ENCODE measurements around the gene AKT1.
A peak's percentile ranks its signal among the peaks of the same experiment; 100 is the strongest.
"Not testable (repeated sequence)": the region's sequence is repeated elsewhere in the genome, so short reads cannot be mapped to it uniquely, and the experiment has no call there.

AKT1 gene

DNA sequence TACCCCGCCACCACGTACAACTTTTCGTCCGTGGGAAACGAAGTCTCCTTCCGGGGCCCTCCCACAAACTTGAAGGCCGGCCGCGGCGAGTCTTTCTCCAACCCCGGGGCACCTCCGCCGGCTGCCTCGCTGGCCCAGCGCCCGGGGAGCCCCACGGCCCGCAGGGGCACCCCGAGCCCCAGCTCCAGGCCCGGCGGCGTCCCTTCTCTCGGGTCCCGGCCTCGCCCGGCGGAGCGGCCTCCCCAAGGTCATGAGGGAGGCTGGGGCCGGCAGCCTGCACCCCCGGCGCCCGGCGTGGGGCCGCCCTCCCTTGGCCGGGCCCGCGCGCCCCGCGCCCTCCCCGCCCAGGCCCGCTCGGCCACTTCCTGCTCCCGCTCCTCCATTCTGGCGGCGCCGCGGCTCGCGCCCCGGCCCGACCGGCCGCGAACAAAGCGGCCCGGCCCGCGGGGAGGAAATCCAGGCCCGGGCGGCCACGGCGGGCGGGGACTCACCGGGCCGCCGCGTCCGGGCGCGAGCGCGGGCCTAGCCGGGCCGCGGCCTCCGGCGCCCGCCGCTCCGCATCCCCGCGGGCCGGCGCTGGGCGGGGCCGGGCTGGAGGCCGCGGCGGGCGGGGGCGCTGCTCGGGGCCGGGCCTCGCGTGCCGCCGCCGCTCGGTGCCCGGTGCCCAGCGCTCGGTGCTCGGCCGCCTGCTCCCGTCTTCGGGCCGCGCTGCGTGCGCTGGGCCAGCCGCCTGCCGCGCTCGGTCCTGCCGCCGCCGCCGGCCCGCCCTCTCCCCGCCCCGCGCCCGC is at the start of gene AKT1:
Gene AKT1, minus strand, starts transcription at position 756 of the 788 bp plus-strand sequence. CDS start 3,105 bp downstream, outside the sequence.
- DNase-seq (ENCODE audit: low read depth in 2 of 2), result peak in 1 of 2 donors; percentile 21

DNA sequence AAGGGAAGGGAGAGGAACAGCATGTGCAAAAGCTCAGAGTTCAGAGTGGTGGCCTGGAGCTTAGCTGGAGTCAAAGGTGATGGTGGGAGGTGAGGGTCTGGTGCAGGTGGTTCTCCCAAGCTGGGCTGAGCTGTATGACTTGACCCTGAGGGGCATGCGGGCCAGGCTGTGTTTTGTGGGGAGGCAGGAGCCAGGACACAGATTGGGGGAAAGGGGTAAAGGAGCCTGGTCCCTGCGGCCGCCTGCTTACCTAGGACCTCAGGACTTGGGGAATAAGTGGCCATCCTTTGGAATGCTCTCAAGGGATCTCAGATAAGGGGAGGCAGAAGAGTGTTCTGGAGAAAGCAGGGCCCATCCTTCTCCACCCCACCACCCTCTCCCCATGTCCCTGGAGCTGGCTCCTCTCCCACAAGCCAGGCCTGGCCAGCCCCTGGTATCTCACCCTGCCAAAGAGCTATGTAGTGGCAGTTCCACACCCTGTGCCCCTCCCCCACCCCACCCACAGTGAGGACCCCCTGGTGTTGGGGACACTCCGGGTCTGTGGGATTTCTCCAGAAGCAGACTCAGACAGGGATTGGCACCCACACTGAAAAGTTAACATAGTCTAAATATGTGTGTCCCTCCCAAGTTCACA is 49.6 kb upstream of the AKT1 start:
- no peak for DNase-seq (ENCODE audit: low read depth in 2 of 2)

DNA sequence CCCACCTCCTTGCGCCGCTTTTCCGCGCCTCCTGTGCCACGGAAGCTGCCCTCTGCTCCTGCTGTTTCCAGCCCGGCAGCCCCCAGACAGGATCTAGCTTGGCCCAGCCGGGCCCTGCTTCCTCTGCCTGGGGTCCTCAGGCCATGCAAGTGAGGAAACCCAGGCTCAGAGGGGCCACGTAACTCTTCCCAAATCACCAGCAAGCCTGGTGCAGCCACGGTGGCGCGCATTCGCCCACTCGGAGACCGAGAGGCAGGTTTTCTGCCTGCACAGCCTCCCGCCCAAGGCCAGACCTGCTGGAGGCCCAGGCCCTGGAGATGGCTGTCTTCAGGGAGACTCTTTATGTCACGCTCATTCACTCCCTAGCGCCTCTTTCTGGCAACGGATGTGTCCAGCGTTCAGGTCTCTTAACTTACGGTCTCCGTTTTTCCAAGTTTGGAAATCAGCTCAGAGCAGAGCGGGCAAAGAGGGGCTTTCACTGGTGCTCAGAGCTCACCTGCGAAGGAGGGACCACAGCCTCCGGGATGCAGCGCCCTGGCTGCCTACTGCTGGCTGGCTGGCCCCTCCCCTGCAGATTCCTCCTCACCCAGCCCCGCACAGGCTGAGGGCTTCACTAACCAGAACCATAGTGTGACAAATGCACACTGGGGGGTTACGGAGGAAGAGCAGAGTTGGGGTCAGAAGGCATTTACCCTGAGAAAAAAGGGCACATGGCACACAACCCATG is 48.9 kb upstream of the AKT1 start:
- no peak for DNase-seq (ENCODE audit: low read depth in 2 of 2)

DNA sequence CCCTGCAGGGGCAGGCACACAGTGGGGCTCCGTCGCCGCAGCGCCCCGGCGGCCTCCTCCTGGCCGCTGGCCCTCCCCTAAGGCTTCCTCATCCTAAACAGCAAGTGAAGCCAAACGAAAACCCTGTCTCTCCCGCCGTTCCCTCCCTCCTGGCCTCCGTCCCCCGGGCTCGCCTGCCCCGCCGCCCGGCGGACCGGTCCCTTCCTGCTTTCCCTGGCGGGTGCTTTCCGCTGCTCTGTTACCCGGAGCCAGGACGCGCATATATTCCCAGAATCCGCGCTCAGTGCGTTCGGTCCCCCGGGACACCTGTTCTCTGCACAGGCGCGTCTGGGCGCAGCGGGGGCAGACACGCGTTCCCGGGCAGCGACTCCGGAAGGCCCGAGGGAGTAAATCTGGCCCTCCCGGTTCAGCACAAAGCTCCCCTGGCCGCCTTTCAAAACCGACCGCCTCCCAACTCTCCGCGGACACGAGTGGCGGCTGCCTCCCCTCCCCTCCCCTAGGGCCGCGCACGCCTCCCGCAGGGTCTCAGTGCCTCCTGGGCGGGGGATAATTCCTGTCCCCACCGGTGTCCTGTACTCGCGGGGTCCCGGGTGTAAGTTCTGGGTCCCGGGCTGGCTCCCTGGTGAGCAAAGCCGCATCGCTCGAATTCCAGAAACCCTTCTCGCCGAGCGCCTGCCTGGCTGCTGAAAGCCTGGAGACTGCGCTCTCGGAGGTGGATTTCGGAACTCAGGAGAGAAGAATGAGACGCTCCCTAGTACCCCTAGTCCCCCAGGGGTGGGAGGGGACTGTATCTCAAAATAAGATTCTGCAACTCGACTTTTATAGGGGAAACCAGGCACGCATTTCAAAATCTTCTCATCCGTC is 48.1 kb upstream of the AKT1 start:
- DNase-seq (ENCODE audit: low read depth in 2 of 2), result no peak

DNA sequence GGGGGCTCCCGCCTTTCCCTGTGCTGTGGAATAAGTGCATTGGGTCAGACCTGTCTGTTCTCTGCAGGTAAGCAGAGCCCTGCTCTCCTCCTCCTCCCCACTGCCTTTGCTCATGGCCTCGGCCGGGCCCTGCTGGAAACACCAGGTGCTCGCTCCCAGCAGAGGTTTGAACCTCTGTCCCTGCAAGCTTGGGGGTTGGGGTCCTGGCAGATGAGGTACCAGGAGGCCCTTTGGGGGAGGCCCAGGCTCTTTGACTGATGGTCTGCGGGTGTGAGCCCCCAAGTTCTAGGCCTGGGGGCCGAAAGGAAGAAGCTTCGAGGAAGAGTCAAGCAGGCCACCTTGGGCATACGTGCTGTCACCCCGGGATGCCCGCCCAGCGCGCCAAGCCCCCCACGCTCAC is 47.5 kb upstream of the AKT1 start:
- DNase-seq (ENCODE audit: low read depth in 2 of 2), result no peak

DNA sequence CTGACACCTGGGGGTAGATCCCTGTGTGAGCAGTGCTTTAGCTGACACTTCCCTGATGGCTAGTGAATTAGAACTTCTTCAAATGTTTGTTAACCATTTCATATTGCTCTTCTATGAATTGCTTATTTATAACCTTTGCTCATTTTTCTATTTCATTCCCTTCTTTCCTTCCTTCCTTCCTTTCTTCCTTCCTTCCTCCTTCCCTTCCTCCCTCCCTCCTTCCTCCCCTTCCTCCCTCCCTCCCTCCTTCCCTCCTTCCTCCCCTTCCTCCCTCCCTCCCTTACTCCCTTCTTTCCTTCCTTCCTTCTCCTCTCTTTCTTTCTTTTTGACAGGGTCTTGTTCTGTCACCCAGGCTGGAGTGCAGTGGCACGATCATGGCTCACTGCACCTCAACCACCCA is 46.2 kb upstream of the AKT1 start:
- DNase-seq (ENCODE audit: low read depth in 2 of 2), result no peak

DNA sequence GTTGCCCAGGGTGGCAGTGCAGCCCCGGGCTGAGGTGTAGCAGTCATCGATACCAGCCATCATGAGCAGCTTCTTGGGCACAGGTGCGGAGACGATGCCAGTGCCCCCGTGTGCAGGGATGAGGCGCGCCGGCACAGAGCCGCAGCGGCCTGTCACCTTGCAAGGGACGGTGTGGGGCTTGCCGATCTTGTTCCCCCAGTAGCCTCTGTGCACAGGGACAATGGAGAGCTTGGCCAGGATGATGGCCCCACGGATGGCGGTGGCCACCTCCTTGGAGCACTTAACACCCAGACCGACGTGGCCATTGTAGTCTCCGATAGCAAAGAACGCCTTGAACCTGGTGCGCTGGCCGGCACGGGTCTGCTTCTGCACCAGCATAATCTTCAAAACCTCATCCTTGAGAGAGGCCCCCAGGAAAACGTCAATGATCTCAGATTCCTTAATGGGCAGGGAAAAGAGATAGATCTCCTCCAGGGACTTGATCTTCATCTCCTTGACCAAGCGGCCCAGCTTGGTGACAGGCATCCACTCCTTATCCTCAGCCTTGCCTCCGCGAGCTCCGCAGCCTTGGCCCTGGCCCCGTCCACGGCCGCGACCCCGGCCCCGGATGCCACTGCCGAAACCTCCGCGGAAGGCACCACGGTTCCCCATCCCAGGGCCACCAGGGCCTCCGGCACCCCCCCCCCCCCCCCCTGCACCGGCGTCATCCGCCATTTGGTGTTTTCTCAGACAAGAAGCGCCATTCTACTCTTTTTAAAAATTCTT is 40.8 kb upstream of the AKT1 start:
- DNase-seq (ENCODE audit: low read depth in 2 of 2), result not testable (repeated sequence)

DNA sequence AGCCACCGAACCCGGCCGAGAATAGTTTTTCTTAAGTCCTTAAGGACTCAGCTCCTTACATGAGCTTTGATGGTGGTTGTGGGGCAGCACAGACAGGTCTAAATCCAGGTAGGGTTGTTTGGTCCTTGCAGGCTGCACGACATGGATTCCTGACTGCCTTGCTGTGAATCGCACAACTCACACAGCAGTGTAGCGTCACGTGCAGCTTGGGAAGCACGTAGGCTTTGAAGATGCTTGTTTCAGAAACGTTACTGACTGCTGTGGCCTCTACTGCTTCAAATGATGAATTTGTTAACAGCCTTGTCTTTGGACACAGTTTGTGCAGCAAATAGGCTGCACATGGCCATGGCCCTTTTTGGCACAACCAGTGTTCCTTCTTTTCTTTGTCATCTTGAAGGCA is 35.2 kb upstream of the AKT1 start:
- DNase-seq (ENCODE audit: low read depth in 2 of 2), result no peak

DNA sequence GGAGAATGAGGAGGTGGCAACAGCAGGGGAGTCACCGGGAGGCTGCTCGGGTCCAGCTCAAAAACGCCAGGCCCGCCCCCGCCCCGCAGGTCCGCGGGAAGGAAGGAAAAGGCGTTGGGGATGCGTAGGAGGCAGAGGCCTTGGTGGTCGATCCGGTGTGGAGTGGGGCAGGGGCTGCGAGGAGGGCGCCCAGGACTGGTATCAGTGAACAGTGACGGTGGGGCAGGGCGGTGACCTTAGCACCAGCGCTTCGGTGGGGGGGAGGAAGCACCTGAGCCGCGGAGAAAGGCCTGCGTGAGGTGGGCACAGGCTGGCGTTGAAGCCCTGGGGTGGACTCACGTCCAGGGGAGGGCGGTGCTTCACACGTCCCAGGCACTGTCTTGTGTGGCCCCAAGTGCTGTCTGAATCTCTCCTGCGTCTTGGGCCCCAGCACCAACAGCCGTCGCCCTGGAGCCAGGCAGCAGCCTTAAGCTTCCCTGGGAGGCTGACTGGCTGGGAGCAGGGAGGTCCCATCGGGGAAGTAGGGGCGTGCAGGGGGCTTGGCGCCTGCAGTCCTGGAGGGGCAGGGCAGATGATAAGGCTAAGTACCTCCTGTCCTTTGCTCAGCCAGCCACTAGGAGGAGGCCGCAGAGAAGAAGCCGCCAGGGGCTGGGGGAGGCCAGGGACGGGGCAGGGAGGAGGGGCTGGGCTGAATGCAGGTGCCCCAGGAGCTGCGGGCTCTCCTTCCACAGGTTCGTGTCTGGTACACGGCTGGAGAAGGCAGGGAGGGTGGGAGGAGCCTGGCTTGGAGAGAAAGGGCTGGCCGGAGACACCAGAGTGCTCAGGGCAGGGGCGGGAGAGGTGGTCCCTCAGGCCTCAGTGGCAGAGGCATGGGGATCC is 31.9 kb upstream of the AKT1 start:
- DNase-seq (ENCODE audit: low read depth in 2 of 2), result peak in 1 of 2 donors; percentile 43

DNA sequence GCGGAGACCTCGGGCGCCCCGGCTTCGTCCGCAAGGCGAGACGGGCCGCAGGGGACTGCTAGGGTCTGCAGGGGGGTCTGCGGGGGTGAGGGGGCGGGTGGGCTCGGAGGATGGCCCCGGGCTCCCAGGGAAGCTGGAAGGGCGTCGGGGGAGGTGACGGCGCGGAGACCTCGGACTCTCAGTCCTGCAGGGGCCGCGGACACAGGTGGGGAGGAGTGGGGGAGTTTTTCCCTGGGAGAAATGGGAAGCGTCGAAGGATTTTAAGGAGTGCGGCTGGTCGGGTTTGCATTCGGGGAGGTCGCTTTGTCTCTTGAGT is 31.3 kb upstream of the AKT1 start:
- no peak for DNase-seq (ENCODE audit: low read depth in 2 of 2)

DNA sequence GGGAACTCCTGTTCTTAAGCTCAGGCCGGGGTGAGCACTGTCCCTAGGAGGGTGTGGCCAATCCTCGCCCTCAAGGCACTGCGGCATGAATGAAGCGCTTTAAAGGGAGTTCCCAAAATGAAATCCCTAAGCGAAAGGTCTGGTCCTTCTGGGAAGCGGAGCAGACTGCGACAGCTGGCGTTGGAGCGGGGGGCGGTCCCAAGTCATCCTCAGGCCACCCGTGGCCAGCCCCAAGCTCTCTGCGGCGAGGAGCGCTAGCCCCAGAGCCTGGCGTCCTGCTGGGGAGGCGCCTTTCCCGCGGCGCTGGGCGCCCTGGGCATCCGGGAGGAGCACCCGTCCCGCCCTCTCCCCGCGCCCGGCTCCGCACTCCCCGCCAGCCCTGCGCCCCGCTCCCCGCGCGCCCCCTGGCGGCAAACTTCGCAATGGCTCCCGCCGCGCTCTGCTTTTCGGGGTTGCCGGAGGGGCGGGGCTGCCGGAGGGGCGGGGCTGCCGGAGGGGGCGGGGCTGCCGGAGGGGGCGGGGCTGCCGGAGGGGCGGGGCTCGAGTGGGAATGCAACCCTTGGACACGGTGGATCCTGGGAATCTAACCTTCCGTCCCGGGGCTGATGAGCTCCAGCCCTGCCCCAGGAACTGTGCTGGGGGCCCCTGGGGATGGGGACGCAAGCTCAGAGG is 30.8 kb upstream of the AKT1 start:
- DNase-seq (ENCODE audit: low read depth in 2 of 2), result peak; percentile 97

DNA sequence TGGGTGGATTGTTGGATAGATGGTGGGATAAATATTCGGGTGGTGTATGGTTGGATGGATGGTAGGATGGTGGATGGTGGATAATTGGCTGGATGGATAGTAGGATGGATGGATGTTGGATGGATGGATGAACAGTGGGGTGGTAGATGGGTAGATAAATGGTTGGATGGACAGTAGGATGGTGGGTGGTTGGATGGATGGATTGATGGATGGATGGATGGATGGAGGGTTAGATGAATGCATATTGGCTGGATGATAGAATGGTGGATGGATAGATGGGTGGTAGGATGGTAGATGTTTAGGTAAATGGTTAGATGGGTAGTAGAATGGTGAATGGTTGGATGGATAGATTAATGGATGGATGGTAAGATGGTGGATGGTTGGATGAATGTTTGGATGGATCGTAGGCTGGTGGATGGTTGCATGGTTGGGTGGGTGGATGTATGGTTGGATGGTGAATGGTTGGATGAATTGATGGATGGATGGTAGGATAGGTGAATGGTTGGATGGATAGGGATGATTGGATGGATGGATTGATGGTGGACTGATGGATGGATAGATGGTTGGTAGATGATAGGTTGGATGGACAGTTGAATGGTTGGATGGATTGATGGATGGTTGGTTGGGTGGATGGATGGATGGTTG is 28.9 kb upstream of the AKT1 start:
- DNase-seq (ENCODE audit: low read depth in 2 of 2), result no peak

DNA sequence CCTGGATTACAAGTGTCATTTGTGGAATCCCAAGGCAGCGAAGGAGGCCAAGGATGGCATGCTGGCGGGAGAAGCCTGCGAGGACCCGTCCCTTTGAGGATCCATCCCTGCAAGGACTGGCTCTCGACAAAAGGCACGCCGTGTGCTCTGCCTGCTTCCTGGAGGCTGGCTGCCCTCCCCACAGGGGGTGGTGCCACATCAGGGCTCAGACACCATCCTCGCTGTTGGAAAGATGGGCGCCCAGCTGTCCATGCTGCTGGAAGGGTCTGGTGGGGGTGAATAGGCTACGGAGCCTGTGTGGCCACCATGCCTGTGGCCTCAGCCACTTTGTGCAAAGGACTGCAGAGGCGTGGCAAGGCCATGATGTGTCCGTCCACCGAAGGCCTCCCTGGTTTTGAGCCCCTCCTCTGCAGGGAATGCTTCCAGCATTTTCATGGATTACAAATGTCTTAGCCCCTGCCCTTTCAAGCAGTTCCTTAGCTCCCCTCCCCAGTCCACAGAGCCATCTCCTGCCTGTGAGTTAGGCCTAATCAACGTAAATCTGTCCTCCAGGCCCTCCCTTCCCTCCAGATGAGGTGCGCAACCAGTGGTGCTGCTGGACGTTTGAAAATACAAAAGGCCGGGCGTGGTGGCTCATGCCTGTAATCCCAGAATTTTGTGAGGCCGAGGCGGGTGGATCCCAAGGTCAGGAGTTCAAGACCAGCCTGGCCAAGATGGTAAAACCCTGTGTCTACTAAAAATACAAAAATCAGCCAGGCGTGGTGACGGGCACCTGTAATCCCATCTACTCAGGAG is 27.5 kb upstream of the AKT1 start:
- no peak for DNase-seq (ENCODE audit: low read depth in 2 of 2)

DNA sequence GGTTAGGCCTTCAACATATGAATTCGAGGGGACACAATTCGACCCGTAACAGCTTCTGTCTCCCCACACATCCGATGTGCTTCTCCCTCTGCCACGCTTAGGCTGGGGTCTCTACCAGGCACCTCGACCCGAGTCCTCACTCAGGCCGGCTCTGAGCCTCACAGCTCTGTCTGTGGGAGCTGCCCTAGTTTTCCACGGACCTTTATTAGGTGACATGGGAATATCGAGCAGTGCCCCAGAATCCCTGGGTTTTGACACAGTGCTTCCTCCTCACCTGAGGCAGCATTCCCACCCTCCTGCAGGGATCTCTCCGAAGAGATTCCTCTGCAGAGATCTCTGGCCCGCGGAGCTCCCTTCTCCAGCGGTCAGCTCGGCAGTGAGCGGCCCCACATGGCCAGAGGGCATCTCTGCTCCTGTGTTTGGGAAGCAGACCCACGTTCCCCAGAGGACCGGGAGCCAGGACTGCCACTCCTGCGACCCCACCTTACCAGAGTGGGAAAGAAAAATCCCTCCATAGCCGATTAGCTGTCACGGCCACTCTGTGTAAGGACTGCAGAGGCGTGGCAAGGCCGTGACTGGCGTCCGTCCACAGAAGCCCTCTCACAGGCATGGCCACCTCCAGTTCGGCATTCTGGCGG is 26.5 kb upstream of the AKT1 start:
- DNase-seq (ENCODE audit: low read depth in 2 of 2), result no peak

DNA sequence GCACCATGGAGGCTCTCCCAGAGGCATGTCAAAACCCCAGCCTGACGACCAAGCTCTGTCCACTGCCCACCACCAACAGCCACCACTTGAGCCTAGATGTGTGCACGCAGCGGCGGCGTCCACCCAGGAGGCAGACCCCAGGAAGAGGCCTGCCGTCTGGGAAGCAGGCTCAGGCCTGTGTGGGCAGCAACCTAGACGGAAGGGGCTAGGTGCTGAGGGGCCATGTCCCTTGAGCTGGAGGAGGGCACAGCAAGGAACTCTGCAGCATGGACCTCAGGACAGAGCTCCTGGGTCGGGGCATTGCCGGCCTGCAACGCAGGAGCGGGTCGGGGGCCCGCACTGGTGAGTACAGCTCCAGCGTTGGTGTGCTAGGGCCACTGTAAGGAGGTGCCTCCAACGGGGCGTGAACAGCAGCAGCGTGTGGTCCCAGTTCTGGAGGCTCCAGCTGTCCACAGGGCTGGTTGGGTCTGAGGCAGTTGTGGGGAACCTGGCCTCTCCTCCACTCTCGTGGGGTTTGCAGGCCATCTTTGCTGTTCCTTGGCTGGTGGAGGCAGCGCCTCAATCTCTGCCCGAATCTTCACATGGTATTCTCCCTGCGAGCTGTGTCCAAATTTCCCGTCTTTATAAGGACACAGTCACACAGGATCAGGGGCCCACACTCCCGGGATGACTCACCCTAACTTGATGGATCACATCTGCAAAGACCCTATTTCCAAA is 25.8 kb upstream of the AKT1 start:
- no peak for DNase-seq (ENCODE audit: low read depth in 2 of 2)

DNA sequence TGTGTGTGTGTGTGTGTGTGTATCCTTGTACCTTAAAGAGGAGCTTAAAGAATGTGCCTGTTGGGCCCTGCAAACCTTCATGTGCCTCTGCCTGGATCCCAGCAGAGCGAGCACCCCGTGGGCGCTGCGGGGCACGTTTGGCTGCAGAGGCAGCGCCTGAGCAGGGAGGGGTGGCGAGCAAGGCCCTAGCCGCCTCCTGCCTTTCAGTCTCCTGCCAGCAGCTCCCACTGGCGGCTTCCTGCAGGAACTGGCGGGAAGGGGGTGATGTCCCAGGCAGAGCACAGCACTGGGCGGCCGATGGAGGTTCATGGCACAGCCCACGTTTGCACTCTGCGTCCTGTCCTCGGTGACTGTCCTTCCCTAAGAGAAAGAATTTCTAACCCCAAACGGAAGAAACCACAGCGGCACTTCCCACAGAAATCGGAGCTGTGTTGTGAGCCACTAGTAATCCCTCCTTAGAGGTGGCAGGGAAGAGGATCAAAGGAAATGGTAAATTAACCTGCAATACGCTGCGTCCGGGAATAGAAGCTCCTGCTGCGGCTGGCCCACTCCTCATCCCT is 25.2 kb upstream of the AKT1 start:
- DNase-seq (ENCODE audit: low read depth in 2 of 2), result no peak

DNA sequence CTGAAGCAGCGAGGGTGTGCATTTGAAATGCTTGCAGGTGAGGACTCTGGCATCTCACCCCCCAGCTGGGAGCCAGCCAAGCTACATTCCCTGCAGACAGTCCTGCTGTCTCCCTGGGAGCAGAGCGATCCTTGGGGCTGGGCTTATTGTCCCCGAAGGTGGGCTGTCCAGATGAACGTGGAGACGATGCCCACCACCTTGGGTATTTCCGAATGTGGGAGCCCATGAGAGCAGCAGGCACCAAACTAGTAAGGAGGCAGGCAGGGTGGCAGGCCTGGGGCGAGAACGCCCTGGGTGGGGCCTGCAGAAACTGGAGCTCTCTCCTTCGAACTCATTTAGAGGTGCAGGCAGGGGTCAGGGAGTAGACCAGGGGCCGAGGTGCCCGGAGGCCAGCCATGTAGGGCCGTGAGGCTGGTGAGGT is 23.8 kb upstream of the AKT1 start:
- DNase-seq (ENCODE audit: low read depth in 2 of 2), result no peak

All from stimulated activated CD4-positive, alpha-beta T cell treated with anti-CD3 and anti-CD28 coated beads, Interleukin-1b, Interleukin-23, amount 100 ng/mL, for 4 hours (primary cell).